Muscle layer of duodenum (tissue), 2 donors: Measurements from ENCODE around the gene EARS2.

Source experiments
- H3K27ac ChIP-seq: one replicate; pipeline ENCODE4 v1.7.0; 2013; ENCODE audit warnings: mild to moderate bottlenecking, low read length
- H3K27me3 ChIP-seq: one replicate; pipeline ENCODE4 v1.7.0; 2013; ENCODE audit warnings: low read depth, mild to moderate bottlenecking, control low read depth, low read length
- H3K36me3 ChIP-seq, 2 donors: one replicate each; pipeline ENCODE4 v1.7.0; 2013; ENCODE audit warnings: low read length in 2 of 2, control low read depth in 1 of 2, mild to moderate bottlenecking in 1 of 2; ENCODE audit not compliant: insufficient read depth in 2 of 2, control insufficient read depth in 1 of 2
- H3K4me1 ChIP-seq, 2 donors: one replicate each; pipeline ENCODE4 v1.7.0; 2013; ENCODE audit warnings: low read length in 2 of 2, mild to moderate bottlenecking in 2 of 2, control low read depth in 1 of 2, moderate library complexity in 1 of 2; ENCODE audit not compliant: insufficient read depth in 2 of 2, control insufficient read depth in 1 of 2
- H3K4me3 ChIP-seq, 2 donors: one replicate each; pipeline ENCODE4 v1.7.0; 2013; ENCODE audit warnings: low read length in 2 of 2, low read depth in 1 of 2, mild to moderate bottlenecking in 1 of 2
- H3K9me3 ChIP-seq, 2 donors: one replicate each; pipeline ENCODE4 v1.7.0; 2013; ENCODE audit warnings: low read length in 2 of 2, control low read depth in 1 of 2, mild to moderate bottlenecking in 1 of 2; ENCODE audit not compliant: control insufficient read depth in 1 of 2
- donor health status: healthy.

EARS2 gene

DNA sequence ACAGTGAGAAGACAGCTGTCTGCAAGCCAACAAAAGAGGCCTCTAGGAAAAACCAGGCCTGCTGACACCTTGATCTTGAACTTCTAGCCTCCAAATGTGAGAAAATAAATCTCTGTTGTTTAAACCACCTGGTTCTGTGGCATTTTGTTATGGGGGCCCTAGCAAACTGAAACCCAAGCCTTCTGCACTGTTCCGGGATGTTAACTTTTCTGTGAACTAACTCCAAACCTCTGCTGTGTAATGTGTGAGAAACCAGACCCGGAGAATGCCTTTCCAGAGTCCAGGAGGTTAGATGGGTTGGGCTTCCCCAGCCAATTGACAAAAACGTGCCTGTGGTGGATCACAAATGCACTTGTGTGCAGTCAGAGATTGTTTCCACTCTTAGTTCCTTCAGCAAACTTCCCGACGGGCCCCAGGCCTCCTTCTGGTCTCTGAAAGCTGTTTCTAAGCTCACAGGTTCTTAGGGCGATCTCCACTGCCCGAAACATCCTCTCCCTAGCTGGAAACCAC lies 33.2 kb downstream of the EARS2 start:
- Histone ChIP-seq H3K27me3 (no peaks in the 10 kb centered on the region), H3K4me1 (peaks cover 0 to 4% of the 10 kb centered on the region in 2 donors), H3K36me3 (peaks cover 26 to 50% of the 10 kb centered on the region in 2 donors), H3K9me3 (no peaks in the 10 kb centered on the region), H3K27ac (no peak overlapping the region), H3K4me3 (no peak overlapping the region)

DNA sequence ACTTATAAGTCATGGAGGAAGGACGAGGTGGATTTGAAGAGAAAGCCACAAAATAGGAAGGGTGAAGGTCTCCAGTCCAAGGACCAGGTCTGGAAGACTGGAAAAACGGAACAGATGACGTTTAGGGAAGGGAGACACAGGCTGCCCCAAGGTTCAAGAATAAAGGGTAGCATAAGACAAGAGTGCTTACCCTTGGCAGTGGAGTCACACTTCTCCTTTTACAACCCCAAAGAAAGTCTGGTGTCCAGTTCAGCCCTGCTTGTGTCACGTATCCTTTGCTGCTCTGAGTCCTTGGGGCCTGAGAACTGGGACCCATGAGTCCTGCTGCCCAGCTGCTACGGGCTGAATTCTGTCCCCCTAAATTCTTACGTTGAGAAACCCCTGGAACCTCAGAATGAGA lies 33.8 kb downstream of the EARS2 start:
- Histone ChIP-seq H3K27me3 (no peaks in the 10 kb centered on the region), H3K4me1 (peaks cover 0 to 4% of the 10 kb centered on the region in 2 donors), H3K27ac (peak overlapping the region; percentile 19), H3K4me3 (no peak overlapping the region), H3K9me3 (no peaks in the 10 kb centered on the region), H3K36me3 (peaks cover 24 to 45% of the 10 kb centered on the region in 2 donors)

DNA sequence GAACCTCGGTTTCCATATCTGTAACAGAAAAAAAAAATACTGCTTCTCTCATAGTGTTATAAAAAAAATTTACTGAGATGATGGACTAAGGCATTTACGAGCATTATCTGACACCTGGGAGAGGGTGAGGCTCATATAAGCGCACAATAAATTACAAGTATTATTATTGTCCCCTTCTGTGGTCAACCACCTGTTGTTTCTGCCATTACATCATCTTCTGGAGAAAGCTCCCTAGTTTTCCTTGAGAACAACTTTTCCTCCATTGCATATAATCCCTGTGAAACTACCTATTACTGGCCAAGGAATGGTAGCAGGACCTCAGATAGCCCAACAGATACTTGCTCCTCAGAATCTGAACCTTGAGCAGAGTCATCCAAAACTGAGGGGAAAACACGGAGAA lies 35.2 kb downstream of the EARS2 start:
- Histone ChIP-seq H3K4me3 (no peak overlapping the region), H3K27ac (no peak overlapping the region), H3K4me1 (no peaks in the 10 kb centered on the region), H3K36me3 (peaks cover 24 to 39% of the 10 kb centered on the region in 2 donors), H3K27me3 (no peaks in the 10 kb centered on the region), H3K9me3 (no peaks in the 10 kb centered on the region)

DNA sequence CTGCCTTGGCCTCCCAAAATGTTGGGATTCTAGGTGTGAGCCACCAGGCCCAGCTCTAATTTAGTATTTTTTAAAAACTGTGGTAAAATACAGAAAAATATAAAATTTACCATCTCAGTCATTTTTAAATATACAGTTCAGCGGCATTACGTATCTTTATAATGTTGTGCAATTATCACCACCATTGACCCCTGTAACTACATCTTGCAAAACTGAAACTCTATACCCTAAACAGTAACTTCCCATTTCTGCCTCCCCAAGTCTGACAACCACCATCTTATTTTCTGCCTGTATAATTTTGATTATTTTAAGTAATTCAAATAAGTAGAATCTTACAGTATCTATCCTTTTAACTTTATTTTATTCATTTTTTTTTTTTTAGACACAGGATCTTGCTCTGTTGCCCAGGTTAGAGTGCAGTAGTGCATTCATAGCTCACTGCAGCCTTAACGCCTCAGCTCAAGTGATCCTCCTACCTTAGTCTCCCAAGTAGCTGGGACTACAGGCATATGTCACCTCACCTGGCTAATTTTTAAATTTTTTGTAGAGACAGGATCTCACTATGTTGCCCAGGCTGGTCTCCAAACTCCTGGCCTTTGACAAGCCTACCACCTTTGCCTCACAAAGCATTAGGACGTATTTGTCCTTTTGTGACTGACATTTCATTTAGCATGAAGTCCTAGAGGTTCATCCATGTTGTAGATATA lies 36.0 kb downstream of the EARS2 start:
- peaks cover 24 to 42% of the 10 kb centered on the region in 2 donors for H3K36me3 ChIP-seq
- H3K27me3 ChIP-seq, result no peaks in the 10 kb centered on the region
- H3K4me1 ChIP-seq, result no peaks in the 10 kb centered on the region
- no peak overlapping the region for H3K4me3 ChIP-seq
- H3K9me3 ChIP-seq, result no peaks in the 10 kb centered on the region
- H3K27ac ChIP-seq, result no peak overlapping the region

DNA sequence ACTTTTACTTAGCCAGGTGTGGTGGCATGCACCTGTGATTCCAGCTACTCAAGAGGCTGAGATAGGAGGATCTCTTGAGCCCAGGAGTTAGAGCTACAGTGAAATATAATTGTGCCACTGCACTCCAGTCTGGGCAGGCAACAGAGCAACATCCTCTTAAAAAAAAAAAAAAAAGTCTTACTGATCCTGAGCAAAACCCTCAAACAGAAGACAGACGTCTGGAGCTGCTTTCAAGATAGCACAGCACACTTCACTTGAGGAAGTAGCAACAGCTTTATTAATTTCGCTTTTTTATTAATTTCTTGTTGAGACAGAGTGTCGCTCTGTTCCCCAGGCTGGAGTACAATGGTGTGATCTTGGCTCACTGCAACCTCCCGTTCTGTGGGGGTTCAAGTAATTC lies 36.6 kb downstream of the EARS2 start:
- no peak overlapping the region for H3K27ac ChIP-seq
- H3K4me1 ChIP-seq, result no peaks in the 10 kb centered on the region
- H3K4me3 ChIP-seq, result no peak overlapping the region
- peaks cover 24 to 41% of the 10 kb centered on the region in 2 donors for H3K36me3 ChIP-seq
- H3K9me3 ChIP-seq, result no peaks in the 10 kb centered on the region
- no peaks in the 10 kb centered on the region for H3K27me3 ChIP-seq

DNA sequence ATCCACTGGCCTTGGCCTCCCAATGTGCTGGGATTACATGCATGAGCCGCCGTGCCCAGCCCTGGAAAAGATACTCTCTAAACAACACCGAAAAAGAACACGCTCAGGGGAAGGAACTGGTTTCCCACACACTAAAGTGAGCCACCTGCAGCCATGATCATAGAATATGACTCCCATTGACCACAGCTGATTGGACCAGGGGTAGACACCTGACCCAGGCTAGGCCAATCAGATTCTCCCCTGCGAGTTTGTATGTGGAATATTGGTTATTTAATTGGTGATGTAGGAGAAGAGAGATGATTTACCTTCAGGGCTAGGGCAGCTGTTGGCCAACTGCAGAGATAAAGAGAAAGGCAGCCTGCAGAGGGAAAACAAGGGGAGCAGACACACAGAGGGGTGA lies 37.9 kb downstream of the EARS2 start:
- Histone ChIP-seq H3K4me1 (no peaks in the 10 kb centered on the region), H3K4me3 (no peak overlapping the region), H3K27ac (no peak overlapping the region), H3K9me3 (no peaks in the 10 kb centered on the region), H3K27me3 (no peaks in the 10 kb centered on the region), H3K36me3 (peaks cover 19 to 36% of the 10 kb centered on the region in 2 donors)

DNA sequence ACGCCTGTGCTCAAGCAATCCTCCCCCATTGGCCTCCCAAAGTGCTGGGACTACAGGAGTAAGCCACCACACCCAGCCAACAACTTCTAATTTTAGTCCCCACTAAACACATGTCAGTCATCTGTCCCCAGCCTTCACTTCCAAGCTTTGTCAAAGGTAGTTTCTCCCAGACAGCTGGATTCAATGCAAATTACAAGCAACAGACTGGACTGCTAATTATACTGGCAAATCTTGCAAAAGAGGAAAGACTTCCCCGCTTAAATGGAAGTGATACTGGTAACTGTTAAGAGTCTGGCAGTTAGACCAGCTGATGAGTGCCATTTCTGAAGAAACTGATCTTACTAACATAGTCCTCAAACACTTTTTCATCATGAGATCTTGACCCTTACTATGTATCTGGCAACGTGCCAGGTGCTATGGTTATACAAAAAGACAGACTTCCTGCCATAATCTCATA lies 38.7 kb downstream of the EARS2 start:
- Histone ChIP-seq H3K27me3 (no peaks in the 10 kb centered on the region), H3K36me3 (peaks cover 17 to 28% of the 10 kb centered on the region in 2 donors), H3K4me1 (no peaks in the 10 kb centered on the region), H3K4me3 (no peak overlapping the region), H3K27ac (no peak overlapping the region), H3K9me3 (no peaks in the 10 kb centered on the region)

DNA sequence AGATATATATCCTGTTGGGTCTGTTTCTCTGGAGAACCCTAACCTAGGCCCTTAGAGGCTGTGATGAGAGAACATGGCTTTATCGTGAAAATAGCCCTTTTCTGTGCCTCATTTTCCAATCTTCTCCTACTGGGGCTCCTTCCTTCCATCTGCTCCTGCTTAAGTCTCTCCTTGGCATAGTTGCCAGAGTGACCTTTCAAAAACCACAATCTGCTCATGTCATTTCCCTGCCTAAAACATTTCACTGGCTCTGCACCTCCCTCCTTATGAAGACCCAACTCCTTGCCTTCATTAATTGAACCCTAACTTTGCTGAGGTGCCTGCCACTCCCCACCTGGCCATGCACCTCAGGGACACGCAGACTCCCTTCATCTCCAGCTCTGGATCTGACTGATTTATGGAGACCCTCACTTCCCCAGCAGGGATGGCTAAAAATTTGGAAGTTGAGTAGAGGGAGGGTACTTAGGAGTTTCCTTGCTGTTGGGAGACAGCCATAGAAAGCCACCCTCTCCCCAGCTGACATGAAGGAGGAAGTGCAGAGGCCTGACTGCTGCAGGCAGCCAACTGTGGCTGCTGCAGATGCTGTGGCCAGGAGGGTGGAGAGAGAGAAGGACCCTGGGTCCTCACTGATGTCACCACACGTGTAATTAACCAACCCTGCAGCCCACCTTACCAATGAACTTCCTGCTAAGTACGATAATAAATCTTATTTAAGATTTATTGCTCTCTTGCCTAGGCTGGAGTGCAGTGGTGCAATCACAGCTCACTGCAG lies 40.6 kb downstream of the EARS2 start:
- H3K4me3 ChIP-seq, result no peak overlapping the region
- no peaks in the 10 kb centered on the region for H3K9me3 ChIP-seq
- no peak overlapping the region for H3K27ac ChIP-seq

DNA sequence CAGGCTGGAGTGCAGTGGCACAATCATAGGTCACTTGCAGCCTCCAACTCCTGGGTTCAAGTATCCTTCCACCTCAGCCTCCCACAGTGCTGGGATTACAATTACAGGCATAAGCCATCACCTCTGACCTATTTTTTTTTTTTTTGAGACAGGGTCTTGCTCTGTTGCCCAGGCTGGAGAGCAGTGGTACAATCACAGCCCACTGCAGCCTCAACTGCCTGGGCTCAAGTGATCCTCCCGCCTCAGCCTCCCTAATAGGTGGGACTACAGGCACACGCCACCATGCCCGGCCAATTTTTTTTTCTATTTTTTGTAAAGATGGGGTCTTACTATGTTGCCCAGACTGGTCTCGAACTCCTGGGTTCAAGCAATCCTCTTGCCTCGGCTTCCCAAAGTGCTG lies 41.3 kb downstream of the EARS2 start:
- Histone ChIP-seq H3K27ac (no peak overlapping the region), H3K27me3 (no peaks in the 10 kb centered on the region), H3K4me3 (no peak overlapping the region), H3K36me3 (peaks cover 4 to 18% of the 10 kb centered on the region in 2 donors), H3K9me3 (no peaks in the 10 kb centered on the region), H3K4me1 (no peaks in the 10 kb centered on the region)

More for the DNA sequence above, 40.6 kb downstream of the EARS2 start:
- H3K36me3 ChIP-seq, result peaks cover 4 to 18% of the 10 kb centered on the region in 2 donors
- no peaks in the 10 kb centered on the region for H3K27me3 ChIP-seq
- H3K4me1 ChIP-seq, result no peaks in the 10 kb centered on the region

DNA sequence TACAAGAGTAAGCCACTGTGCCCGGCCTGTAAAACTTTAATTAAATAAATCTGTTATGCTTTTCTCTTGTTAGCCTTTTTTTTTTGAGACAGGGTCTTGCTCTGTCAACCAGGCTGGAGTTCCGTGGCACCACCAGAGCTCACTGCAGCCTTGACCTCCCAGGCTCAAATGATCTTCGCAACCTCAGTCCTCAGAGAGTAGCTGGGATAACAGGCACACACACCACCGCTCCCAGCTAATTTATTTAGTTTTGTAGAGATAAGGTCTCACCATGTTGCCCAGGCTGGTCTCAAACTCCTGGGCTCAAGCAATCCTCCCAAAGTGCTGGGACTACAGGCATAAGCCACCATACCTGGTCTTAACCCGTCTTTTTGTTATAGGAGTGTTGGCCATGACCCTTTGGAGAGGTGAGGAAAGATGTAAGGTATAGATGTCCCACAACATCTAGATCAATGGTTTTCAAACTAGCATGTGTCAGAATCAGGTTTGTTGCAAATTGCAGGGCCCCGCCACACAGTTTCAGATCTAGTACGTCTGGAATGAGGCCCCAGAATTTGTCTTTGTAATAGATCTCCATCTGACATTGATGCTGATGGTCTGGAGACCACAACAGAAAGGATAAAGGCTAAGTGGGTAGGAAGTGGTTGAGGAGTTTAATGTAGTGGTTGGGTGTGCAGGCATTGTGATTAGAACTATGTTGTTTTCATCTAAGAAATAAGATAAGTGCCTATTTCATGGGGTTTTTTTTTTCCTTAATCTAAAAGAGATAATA lies 42.6 kb downstream of the EARS2 start:
- Histone ChIP-seq H3K36me3 (peaks cover 2 to 17% of the 10 kb centered on the region in 2 donors), H3K4me3 (no peak overlapping the region), H3K27ac (no peak overlapping the region), H3K4me1 (no peaks in the 10 kb centered on the region), H3K9me3 (no peaks in the 10 kb centered on the region), H3K27me3 (no peaks in the 10 kb centered on the region)

DNA sequence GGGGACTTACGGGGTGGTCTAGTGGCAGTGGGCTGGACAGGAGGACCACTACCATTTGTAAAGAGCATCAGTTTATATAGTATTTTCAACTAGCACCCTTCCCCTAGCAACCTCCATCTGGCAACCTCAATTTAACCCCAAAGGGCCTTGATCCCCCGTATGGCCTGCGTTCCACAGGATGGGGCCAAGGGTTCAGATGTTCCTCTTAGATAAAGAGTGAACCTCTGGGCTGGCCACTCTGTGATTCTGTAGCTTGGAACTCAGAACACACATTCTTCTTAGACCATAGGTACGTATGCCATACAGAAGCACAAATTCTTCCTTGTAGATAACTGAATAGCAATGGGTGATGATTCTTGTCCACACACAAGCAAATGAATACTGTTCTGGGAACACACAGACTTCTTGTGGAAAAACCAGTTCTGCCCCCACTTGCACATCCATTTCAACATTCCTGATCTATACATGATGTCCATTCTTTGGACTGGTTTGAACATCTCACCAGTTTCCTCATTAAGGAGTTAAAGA lies 44.9 kb downstream of the EARS2 start:
- Histone ChIP-seq H3K4me1 (peaks cover 3 to 16% of the 10 kb centered on the region in 2 donors), H3K4me3 (no peak overlapping the region), H3K36me3 (peaks cover 0 to 10% of the 10 kb centered on the region in 2 donors), H3K27me3 (no peaks in the 10 kb centered on the region), H3K27ac (no peak overlapping the region), H3K9me3 (no peaks in the 10 kb centered on the region)
